Activated naive CD8-positive, alpha-beta T cell treated with anti-CD3 and anti-CD28 coated beads, Interleukin-2, amount 10 ng/mL, durations not matched to agents 7 days and 5 days (primary cell): ENCODE measurements around the gene SGIP1. TPM values are rescaled to one million over a fixed set of nuclear protein-coding genes. Genes with fewer than 3 reads are reported as not detected.

Experiments
- ATAC-seq: fragments of 150-1000 bp; cut with Tn5 transposase; one replicate; pipeline ENCODE4 v1.10.0; 2021; ENCODE audit warnings: low read depth, moderate library complexity
- POLR2A ChIA-PET: fragments of 350-600 bp; sonication (Branson Sonifier 250); formaldehyde crosslinking; loops from one replicate; lab custom pipeline; 2021; ENCODE audit warnings: antibody characterized with exemption; lab: Charles Lee
- DNase-seq: peaks from one replicate; pipeline ENCODE4 v3.0.0; 2021
- H3K27ac Mint-ChIP-seq: one replicate; pipeline ENCODE4 v1.8.0; 2022; ENCODE audit warnings: mild to moderate bottlenecking, mixed read lengths
- H3K27me3 Mint-ChIP-seq: one replicate; pipeline ENCODE4 v1.8.0; 2022; ENCODE audit warnings: mild to moderate bottlenecking, moderate library complexity, mixed read lengths
- H3K36me3 Mint-ChIP-seq: one replicate; pipeline ENCODE4 v1.8.0; 2021; ENCODE audit warnings: mild to moderate bottlenecking, mixed read lengths
- H3K4me1 Mint-ChIP-seq: one replicate; pipeline ENCODE4 v1.8.0; 2021; ENCODE audit warnings: mixed read lengths
- H3K4me3 Mint-ChIP-seq: one replicate; pipeline ENCODE4 v1.8.0; 2022; ENCODE audit warnings: mild to moderate bottlenecking, moderate library complexity, mixed read lengths
- H3K9me3 Mint-ChIP-seq: one replicate; pipeline ENCODE4 v1.8.0; 2021; ENCODE audit warnings: mixed read lengths
- total RNA-seq, 2 experiments: library from RNA; stranded (reverse); gene quantifications; one replicate each; pipeline ENCODE4 v1.2.3, GENCODE V29; 2021

SGIP1 gene
- total RNA-seq, 2 experiments from 2014 or later, result not detected

DNA sequence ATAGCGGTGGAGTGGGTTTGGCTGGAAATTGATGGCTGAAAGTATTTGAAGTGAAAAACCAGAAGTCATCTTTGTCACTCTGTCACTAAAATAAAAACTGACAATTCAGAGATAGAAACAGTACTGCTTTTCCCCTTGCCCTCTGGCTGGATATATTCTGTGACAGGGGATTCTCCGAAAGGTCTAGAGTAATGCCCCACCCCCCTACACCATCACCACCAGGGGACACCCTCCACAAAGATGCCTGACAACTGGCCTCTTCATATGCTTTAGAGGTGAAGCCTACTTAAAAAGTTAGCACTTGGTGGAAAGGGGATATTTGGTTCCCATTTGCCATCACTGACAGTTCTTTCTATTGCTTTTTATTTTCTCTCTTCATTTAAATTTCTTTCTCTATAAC is 73.5 kb downstream of the SGIP1 start:
- Mint-ChIP-seq H3K27ac (no peak overlapping the region), H3K4me3 (no peak overlapping the region), H3K36me3 (no peaks in the 10 kb centered on the region), H3K9me3 (no peaks in the 10 kb centered on the region), H3K4me1 (no peaks in the 10 kb centered on the region), H3K27me3 (peaks cover 7% of the 10 kb centered on the region)
- DNase-seq (no peak), ATAC-seq (no peak)
- POLR2A ChIA-PET, result no interaction called here

DNA sequence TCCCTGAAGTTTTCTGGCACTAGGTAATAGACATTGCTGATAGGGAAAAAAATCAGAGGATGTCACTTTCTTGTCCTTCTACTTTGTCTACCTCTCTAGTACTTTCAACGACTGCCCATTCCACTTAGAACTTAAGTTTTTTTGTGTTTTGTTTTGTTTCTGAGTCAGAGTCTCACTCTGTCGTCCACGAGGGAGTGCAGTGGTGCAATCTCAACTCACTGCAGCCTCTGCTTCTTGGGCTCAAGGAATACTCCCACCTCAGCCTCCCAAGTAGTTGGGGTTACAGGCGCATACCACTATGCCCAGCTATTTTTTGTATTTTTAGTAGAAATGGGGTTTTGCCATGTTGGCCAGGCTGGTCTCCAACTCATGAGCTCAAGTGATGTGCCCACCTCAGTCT is 79.2 kb downstream of the SGIP1 start:
- Mint-ChIP-seq H3K4me3 (no peak overlapping the region), H3K9me3 (no peaks in the 10 kb centered on the region), H3K36me3 (no peaks in the 10 kb centered on the region), H3K27me3 (peaks cover 15% of the 10 kb centered on the region), H3K27ac (no peak overlapping the region), H3K4me1 (no peaks in the 10 kb centered on the region)
- ATAC-seq (no peak), DNase-seq (no peak)
- POLR2A ChIA-PET, result no interaction called here

DNA sequence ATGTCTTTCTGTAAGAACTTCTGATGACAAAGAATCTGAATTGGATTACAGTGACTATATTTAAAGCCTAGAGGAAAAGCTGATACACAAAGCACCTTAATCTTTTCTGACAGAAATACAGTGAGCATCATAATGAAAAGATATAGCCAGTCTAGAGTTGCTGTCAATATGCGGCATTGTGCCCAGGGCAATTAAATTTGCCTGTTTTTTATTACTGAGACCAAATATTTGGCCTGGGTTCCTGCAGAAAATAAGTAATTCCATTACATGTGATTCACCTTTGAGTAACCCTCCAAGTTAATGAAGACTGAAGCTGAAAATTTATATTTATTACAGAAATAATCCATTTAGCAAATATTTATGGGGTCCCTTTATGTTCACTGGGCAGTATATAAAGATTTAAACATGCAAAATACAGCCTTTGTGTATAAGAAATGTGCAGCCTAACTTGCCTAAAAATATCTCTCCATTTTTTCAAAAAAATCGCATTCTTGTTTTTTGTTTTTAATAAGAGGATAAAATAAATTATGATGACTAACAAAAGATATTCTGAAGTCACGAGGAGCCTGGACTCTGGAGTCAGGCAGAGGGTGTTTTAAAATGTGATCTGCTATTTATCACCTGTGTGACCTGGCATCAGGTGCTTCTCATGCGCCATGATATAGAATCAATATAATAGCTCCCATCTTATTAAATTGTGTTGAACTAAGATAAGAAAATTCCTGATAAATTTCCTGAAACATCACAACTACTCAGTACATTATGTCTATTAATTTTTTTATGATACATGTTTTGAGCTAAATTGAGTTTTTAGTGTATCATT is 83.6 kb downstream of the SGIP1 start:
- H3K4me3 Mint-ChIP-seq, result no peak overlapping the region
- no peak for DNase-seq
- no peaks in the 10 kb centered on the region for H3K36me3 Mint-ChIP-seq
- POLR2A ChIA-PET, result no interaction called here
- no peaks in the 10 kb centered on the region for H3K4me1 Mint-ChIP-seq
- peaks cover 11% of the 10 kb centered on the region for H3K27me3 Mint-ChIP-seq
- no peak overlapping the region for H3K27ac Mint-ChIP-seq
- no peaks in the 10 kb centered on the region for H3K9me3 Mint-ChIP-seq
- ATAC-seq, result no peak

DNA sequence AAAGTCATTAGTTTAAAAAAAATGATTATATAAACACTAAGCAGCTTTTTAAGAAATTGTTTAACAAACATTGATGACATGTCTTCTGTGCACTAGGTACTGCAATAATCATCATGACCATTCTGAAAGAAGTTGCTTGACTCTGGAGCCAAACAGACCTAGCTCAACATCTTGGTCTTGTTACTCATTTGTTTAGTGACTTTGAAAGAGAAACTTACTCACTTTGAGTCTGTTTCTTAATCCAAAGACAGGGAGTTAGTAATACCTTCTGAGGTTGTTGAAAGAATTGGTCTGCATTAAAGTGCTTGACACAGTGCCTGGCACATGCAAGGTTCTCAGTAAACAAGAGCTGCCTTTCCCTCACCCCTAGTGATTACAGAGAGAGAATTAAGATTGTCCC is 84.4 kb downstream of the SGIP1 start:
- Mint-ChIP-seq H3K4me3 (no peak overlapping the region), H3K27ac (no peak overlapping the region), H3K36me3 (no peaks in the 10 kb centered on the region), H3K4me1 (no peaks in the 10 kb centered on the region), H3K27me3 (peaks cover 11% of the 10 kb centered on the region), H3K9me3 (no peaks in the 10 kb centered on the region)
- ATAC-seq (no peak), DNase-seq (no peak)
- POLR2A ChIA-PET, result no interaction called here

DNA sequence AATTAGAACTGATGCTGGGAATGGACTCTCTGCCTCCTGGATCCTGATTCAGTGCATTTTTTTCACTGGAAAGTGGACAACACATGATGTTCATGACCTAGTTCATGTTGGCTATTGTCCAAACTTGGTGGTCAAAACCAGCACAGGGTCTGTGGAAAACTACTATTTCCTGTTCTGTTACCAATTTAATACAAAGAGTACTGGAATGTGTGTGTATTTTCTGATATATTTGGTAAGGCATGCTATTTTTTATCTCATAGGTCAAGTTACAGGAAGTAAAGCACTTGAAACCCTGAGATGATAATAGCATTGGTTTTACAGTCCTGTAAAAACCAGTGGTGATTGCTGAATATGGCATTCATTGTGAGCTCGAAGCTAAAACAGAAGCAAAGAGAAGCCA is 89.9 kb downstream of the SGIP1 start:
- DNase-seq (no peak), ATAC-seq (no peak)
- Mint-ChIP-seq H3K27ac (no peak overlapping the region), H3K4me1 (no peaks in the 10 kb centered on the region), H3K9me3 (no peaks in the 10 kb centered on the region), H3K27me3 (no peaks in the 10 kb centered on the region), H3K36me3 (no peaks in the 10 kb centered on the region), H3K4me3 (no peak overlapping the region)
- POLR2A ChIA-PET, result no interaction called here

DNA sequence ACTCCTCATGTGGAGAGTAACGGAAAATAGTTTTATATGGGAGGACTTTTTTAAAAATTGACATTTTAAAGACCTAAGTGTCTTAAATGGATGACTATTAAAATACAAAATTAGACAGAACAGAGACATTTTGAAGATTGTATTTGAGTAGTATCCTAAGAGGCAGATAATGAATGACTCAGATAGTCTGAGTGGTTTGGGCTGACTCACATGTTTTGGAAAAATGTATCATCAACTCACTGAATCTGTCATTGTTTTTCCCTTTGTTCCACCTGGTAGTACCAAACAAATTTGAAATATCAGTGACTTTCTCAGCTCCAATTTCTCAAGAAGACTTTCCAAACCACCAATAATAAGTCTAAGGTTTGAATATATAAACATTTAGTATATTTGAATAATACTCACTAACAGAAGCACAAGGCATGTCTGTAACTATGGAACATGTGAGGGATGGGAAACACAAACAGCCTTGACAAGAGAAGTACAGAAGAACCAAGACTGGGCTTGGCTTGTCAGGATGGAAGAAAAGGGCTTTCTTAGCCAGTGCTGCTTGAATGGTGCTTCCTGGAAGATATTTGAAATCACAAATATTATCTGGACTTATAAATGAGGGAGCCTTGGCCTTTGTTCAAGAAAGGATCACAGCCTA is 90.6 kb downstream of the SGIP1 start:
- no peaks in the 10 kb centered on the region for H3K4me1 Mint-ChIP-seq
- no peak overlapping the region for H3K4me3 Mint-ChIP-seq
- no peaks in the 10 kb centered on the region for H3K36me3 Mint-ChIP-seq
- H3K9me3 Mint-ChIP-seq, result no peaks in the 10 kb centered on the region
- DNase-seq (no peak), ATAC-seq (no peak)
- POLR2A ChIA-PET, result no interaction called here
- no peaks in the 10 kb centered on the region for H3K27me3 Mint-ChIP-seq
- no peak overlapping the region for H3K27ac Mint-ChIP-seq

DNA sequence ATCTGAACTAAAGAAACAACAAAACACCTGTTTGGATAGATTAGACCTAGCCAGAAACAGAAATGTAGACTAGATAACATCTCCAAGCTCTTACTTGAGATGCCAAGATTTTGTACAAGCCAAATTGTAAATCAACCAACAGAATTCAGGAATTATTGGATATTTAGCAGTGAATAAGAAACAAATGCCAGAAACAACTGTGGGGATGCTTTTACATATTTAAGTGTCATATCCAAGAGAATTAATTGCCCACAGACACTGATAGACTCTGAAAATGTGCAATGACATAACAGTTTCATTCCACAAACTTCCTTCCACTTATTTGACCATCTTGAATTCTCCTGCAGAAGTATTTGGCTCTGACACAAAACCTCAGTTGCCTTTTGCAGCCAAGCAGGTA is 92.3 kb downstream of the SGIP1 start:
- no peak overlapping the region for H3K27ac Mint-ChIP-seq
- no peaks in the 10 kb centered on the region for H3K36me3 Mint-ChIP-seq
- H3K9me3 Mint-ChIP-seq, result no peaks in the 10 kb centered on the region
- no peak for DNase-seq
- no peak overlapping the region for H3K4me3 Mint-ChIP-seq
- no peak for ATAC-seq
- no peaks in the 10 kb centered on the region for H3K4me1 Mint-ChIP-seq
- H3K27me3 Mint-ChIP-seq, result no peaks in the 10 kb centered on the region
- POLR2A ChIA-PET, result no interaction called here

DNA sequence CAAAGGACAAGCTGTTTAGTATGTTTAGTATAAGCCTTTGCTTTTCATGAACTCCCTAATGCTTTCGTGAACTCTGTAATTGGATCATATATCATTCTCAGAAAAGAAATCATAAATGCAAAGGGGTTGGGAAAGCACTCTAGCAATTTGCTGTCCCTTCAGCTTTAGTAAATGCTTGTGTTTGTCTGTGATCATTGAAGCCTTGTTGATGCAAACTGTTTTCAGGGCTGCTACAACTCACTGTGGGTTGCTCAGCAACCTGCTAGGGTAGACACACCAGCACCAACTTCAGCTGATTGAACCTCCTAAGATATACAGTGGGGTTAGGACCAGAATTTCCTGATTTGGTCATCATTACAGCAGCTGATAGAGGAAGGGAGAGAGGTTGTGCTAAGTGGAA is 95.0 kb downstream of the SGIP1 start:
- ATAC-seq, result no peak
- Mint-ChIP-seq H3K4me1 (no peaks in the 10 kb centered on the region), H3K9me3 (no peaks in the 10 kb centered on the region), H3K4me3 (no peak overlapping the region), H3K36me3 (no peaks in the 10 kb centered on the region), H3K27me3 (no peaks in the 10 kb centered on the region), H3K27ac (no peak overlapping the region)
- POLR2A ChIA-PET, result no interaction called here
- DNase-seq, result no peak

DNA sequence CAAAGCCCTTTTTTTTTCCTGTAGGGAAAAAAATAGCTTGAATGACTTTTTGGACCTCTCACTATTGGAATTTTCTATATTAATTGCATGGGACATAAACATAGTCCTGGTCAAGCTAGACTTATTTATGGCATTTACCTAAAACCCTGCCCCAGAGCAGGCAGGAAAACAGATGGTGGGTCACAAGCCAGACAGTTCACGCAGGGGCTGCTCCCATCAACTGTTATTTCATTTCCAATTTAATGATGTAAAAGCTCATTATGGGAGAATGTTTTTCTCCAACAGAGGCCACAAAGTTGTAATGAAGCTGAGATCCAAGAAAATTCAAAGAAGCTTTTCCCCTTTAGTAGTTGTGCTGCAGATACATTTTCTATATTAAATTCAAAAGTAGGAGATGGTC is 99.2 kb downstream of the SGIP1 start:
- Mint-ChIP-seq H3K27ac (no peak overlapping the region), H3K27me3 (no peaks in the 10 kb centered on the region), H3K4me1 (no peaks in the 10 kb centered on the region), H3K4me3 (no peak overlapping the region), H3K36me3 (no peaks in the 10 kb centered on the region), H3K9me3 (no peaks in the 10 kb centered on the region)
- ATAC-seq, result no peak
- no peak for DNase-seq
- POLR2A ChIA-PET, result no interaction called here

DNA sequence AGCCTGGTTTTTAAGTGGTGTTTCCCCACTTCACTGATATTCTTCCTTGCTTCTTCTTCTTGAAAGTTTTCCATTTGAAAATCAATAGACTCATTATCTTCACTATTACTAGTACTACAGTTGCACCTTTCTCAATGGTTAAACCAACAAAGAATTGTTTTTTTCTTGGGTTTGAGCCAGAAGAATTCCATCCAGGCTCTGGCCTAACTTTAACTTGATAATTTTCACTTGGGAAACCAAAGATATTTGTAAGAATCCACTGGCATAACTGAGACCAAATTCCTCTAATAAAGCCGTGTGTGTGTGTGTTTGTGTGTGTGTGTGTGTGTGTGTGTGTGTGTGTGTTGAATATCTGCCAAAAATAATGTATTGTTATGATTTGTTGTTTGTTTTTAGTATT is 103.2 kb downstream of the SGIP1 start:
- no peaks in the 10 kb centered on the region for H3K36me3 Mint-ChIP-seq
- POLR2A ChIA-PET, result no interaction called here
- no peaks in the 10 kb centered on the region for H3K4me1 Mint-ChIP-seq
- peaks cover 3% of the 10 kb centered on the region for H3K27me3 Mint-ChIP-seq
- no peaks in the 10 kb centered on the region for H3K9me3 Mint-ChIP-seq
- ATAC-seq, result no peak
- H3K27ac Mint-ChIP-seq, result no peak overlapping the region
- no peak overlapping the region for H3K4me3 Mint-ChIP-seq
- no peak for DNase-seq

DNA sequence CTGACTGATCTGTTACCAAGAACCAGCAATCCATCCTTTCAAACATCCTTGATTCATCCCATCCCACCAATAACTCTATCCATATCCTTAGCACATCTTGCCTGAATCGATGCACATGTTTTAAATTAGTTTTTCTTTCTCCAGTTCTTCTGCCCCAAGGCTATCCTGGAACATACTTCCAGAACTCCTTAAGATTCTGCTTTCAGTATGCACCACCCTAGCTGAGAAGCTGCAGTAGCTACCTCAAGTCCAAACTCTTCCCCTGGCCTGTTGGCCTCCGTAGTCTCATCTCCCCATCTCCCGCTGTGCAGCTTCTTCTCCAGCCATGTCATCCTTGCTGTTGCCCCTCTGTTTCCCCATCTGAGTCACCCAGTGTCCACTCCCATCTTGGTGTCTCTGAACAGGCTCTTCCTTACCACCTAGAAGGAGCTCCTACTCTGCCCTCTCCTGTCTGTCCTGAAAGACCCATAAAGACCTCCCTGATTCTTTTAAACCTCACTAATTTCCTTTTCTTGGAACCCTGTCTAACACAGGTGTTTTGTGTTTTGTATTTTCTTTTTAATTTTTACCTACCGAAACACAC is 108.0 kb downstream of the SGIP1 start:
- no peaks in the 10 kb centered on the region for H3K9me3 Mint-ChIP-seq
- ATAC-seq (no peak), DNase-seq (no peak)
- H3K4me1 Mint-ChIP-seq, result no peaks in the 10 kb centered on the region
- H3K27ac Mint-ChIP-seq, result no peak overlapping the region
- no peaks in the 10 kb centered on the region for H3K36me3 Mint-ChIP-seq
- peaks cover 3% of the 10 kb centered on the region for H3K27me3 Mint-ChIP-seq
- no peak overlapping the region for H3K4me3 Mint-ChIP-seq
- POLR2A ChIA-PET, result no interaction called here

DNA sequence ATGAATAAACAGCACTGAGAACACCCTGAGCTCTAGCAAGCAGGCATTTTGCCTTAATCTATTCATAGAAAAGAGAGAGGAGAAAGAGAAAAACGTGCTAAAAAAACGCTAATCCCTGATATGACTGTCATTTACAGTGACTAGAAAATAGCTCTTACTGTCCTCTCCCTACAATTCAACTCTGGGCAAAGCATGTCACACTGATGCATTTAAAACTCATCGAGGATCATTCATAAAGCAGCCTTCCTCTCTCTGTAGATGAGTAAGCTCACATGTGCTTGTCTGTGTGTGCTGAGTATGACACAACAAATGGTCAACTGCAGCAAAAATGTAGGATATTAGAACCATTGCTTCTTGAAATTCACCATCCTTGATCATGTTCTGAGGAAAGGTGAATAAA is 109.0 kb downstream of the SGIP1 start:
- POLR2A ChIA-PET, result no interaction called here
- peaks cover 3% of the 10 kb centered on the region for H3K27me3 Mint-ChIP-seq
- DNase-seq, result no peak
- H3K4me3 Mint-ChIP-seq, result no peak overlapping the region
- H3K36me3 Mint-ChIP-seq, result no peaks in the 10 kb centered on the region
- no peaks in the 10 kb centered on the region for H3K9me3 Mint-ChIP-seq
- no peaks in the 10 kb centered on the region for H3K4me1 Mint-ChIP-seq
- H3K27ac Mint-ChIP-seq, result no peak overlapping the region
- ATAC-seq, result no peak

DNA sequence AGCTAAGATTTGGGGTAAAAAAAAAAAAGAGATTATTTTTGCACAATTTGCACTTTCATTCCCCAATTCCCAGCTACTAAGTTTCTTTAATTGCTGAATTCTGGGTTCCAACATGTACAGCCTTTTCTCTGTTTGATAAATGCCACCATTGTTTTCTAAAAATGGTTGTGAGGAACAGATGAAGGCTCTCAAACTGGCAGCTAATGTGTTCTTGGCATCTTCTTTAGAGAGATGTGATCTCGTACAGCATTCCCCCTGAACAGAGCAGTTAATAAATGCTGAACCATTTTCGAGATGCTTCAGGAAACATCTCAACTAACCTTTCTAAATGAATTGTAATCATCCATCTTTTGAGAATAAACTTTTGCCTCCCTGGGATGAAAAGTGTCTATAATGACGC is 110.4 kb downstream of the SGIP1 start:
- Mint-ChIP-seq H3K27ac (no peak overlapping the region), H3K9me3 (no peaks in the 10 kb centered on the region), H3K36me3 (no peaks in the 10 kb centered on the region), H3K27me3 (peaks cover 3% of the 10 kb centered on the region), H3K4me3 (no peak overlapping the region), H3K4me1 (no peaks in the 10 kb centered on the region)
- DNase-seq, result no peak
- POLR2A ChIA-PET, result no interaction called here
- no peak for ATAC-seq
